GM13977 (cell line): Measurements from ENCODE around the gene PAPOLA.

Source experiments
- DNase-seq: peaks from one replicate; pipeline ENCODE4 v3.0.0; 2012; ENCODE audit warnings: low spot score
- in situ Hi-C: fragments of 300-500 bp; cut with MboI; formaldehyde crosslinking; loops from one replicate; pipeline ENCODE4 v1.12.0; 2022; ENCODE audit warnings: low sequenced_read_pairs, low pct_unique_long_range_greater_than_20kb, mixed read lengths, inconsistent platforms; ENCODE audit not compliant: unreplicated experiment
- TF ChIP-seq, protein P1 (sequence below): IDR thresholded peaks from 2 replicates; pipeline ENCODE4 v1.5.1; 2012; ENCODE audit warnings: mild to moderate bottlenecking, control low read depth; ENCODE audit not compliant: insufficient read depth; ENCODE audit errors: extremely low read depth, missing control alignments

The PAPOLA gene

DNA sequence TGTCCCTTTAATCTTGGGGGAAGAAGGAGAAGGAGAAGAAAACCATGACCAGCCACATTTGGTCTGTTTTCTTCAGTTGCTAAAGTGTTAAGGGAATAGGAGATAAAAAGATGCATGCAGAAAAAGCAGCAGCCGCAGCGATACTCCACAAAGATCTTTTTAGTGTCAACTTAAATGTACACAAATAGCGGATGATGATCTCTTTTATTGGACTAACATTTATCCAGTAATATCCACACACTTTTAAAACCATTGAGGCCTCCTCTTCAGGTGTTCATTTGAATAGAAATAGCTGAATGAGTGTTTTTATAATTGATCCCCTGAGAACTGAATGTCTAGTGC, 83.5 kb downstream of the PAPOLA start:
- in situ Hi-C loops = no loop called here
- TF ChIP-seq, protein P1, sequence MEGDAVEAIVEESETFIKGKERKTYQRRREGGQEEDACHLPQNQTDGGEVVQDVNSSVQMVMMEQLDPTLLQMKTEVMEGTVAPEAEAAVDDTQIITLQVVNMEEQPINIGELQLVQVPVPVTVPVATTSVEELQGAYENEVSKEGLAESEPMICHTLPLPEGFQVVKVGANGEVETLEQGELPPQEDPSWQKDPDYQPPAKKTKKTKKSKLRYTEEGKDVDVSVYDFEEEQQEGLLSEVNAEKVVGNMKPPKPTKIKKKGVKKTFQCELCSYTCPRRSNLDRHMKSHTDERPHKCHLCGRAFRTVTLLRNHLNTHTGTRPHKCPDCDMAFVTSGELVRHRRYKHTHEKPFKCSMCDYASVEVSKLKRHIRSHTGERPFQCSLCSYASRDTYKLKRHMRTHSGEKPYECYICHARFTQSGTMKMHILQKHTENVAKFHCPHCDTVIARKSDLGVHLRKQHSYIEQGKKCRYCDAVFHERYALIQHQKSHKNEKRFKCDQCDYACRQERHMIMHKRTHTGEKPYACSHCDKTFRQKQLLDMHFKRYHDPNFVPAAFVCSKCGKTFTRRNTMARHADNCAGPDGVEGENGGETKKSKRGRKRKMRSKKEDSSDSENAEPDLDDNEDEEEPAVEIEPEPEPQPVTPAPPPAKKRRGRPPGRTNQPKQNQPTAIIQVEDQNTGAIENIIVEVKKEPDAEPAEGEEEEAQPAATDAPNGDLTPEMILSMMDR = no peak
- DNase-seq = peak; percentile 6

GRCh38 chr14:96586056-96586455, 83.9 kb downstream of the PAPOLA start:
- no peak for DNase-seq
- TF ChIP-seq, protein P1 = no peak
- in situ Hi-C loops = no loop called here

DNA sequence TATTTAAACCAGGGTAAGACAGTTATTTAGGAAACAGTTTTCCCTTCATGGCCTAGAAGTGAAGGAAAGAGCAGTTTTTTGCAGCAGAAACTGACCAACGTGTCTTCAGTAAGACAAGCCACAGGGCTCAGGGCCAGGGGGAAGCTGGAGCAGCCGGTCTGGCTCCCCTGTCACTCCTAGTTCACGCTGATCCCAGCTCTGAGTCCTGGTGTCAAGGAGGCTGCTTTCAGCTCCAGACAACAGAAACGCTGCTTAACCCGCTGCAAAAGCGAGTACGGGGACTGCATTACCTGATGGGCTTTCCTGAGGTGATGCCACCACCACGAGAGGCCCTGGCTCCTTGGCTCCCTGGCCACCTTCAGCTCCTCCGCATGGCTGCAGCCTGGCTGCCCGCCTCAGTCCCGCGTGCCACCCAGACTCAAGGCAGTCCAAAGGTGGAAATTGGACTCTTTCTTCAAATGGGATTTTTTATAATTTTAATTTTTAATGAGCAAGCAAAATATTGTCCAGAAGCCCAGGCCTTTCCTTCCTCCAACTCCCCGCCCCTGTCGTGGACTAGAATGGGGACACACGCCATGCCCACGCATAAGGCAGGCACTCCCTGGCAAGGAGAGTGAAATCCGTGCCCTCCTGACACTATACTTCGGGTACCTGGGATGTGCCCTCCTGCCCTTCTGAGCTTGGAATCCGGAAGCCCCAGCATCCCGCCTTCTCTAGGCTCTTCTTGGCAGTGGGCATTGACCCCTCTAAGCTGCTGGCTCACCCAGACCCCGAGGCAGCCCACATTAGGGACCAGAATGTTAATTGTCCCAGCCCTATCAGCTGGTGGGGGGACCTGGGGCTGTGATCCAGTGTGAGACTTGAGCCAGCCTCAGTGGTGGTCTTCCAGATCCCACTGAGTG, 85.0 kb downstream of the PAPOLA start:
- DNase-seq = no peak
- TF ChIP-seq, protein P1 = no peak
- in situ Hi-C loops = no loop called here

GRCh38 chr14:96587823-96588385, 85.7 kb downstream of the PAPOLA start:
- DNase-seq = no peak
- in situ Hi-C loops = no loop called here
- TF ChIP-seq, protein P1 = no peak

GRCh38 chr14:96588410-96589257, 86.5 kb downstream of the PAPOLA start:
- in situ Hi-C loops = no loop called here
- TF ChIP-seq, protein P1 = no peak

DNA sequence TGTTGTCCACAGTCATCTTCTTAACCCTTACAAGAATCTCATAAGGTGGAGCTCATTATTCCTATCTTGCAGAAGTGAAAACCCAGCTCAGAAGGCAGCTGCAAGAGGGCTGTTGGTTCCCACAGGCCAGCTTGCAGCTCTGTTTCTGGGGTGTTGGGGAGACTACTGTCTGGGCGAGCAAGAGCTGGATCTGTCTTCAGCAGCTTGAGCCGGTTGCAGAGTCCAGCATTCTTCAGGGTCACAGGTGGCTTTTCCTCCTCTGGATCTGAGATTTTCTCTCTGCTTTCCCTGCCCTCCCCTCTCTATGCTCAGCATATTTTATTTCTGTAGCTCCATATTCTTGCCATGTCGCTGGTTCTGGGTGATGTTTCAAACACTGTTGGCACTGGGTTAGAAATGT, 87.4 kb downstream of the PAPOLA start:
- TF ChIP-seq, protein P1 = no peak
- in situ Hi-C loops = no loop called here
- DNase-seq = no peak

More at GRCh38 chr14:96588410-96589257, 86.5 kb downstream of the PAPOLA start:
- DNase-seq = no peak
